T-cell (primary cell): ENCODE measurements around the gene OSBPL6. TPM values are rescaled to one million over a fixed set of nuclear protein-coding genes. Genes with fewer than 3 reads are reported as not detected.

ENCODE experiments used
- ATAC-seq, 4 experiments: fragments of 200-7000 bp in 3 of 4; fragments of 150-1000 bp in 1 of 4; cut with Tn5 transposase; replicated peaks in 1 of 4; 1 replicate in 3 of 4; 2 replicates in 1 of 4; pipeline ENCODE4 v1.10.0; 2021; ENCODE audit warnings: moderate library complexity in 3 of 4, mild to moderate bottlenecking in 2 of 4, moderate number of reproducible peaks in 1 of 4
- CTCF ChIA-PET, 2 donors: fragments of 300-600 bp; sonication (Branson Sonifier 250); formaldehyde crosslinking; loops; one replicate each; lab custom pipeline; 2022; ENCODE audit warnings: antibody characterized with exemption in 2 of 2; lab: Charles Lee
- POLR2A ChIA-PET, 2 donors: fragments of 300-600 bp; sonication (Branson Sonifier 250); formaldehyde crosslinking; loops; one replicate each; lab custom pipeline; 2022; ENCODE audit warnings: antibody characterized with exemption in 2 of 2; lab: Charles Lee
- DNase-seq, 35 experiments: peaks; one replicate each; pipeline versions ENCODE4 v3.0.0 to v3.0.0-alpha.2; 2013 to 2023
- H3K27ac ChIP-seq: one replicate; pipeline ENCODE4 v1.5.1; 2013; ENCODE audit warnings: low read length
- H3K27me3 ChIP-seq, 2 experiments: replicated peaks in 1 of 2; 1 replicate in 1 of 2; 2 replicates in 1 of 2; pipeline versions ENCODE4 v1.6.1 to v1.7.0; 2013; ENCODE audit warnings: low read length in 1 of 2, mixed read lengths in 1 of 2; ENCODE audit not compliant: control insufficient read depth in 2 of 2, insufficient read depth in 2 of 2; ENCODE audit errors: extremely low read depth in 1 of 2
- H3K36me3 ChIP-seq, 2 donors: 1 replicate in 1 of 2; 2 replicates in 1 of 2; pipeline versions ENCODE4 v1.6.1 to v1.7.0; 2013; ENCODE audit warnings: low read length in 1 of 2; ENCODE audit not compliant: control insufficient read depth in 2 of 2, insufficient read depth in 1 of 2; ENCODE audit errors: extremely low read depth in 1 of 2
- H3K4me1 ChIP-seq, 2 experiments: 1 replicate in 1 of 2; 2 replicates in 1 of 2; pipeline versions ENCODE4 v1.6.1 to v1.7.0; 2013; ENCODE audit warnings: low read length in 2 of 2, mixed read lengths in 1 of 2; ENCODE audit not compliant: insufficient read depth in 2 of 2, control insufficient read depth in 1 of 2; ENCODE audit errors: extremely low read depth in 1 of 2
- H3K4me3 ChIP-seq, 2 donors: 1 replicate in 1 of 2; 2 replicates in 1 of 2; pipeline versions ENCODE4 v1.5.1 to v1.7.0; 2013; ENCODE audit warnings: mild to moderate bottlenecking in 2 of 2, low read length in 1 of 2, moderate library complexity in 1 of 2; ENCODE audit not compliant: control insufficient read depth in 1 of 2; ENCODE audit errors: extremely low read depth in 1 of 2
- H3K9me3 ChIP-seq: 2 replicates; pipeline ENCODE4 v1.7.0; 2013
- H3K27ac Mint-ChIP-seq, 2 donors: one replicate each; pipeline ENCODE4 v1.8.0; 2020 to 2021; ENCODE audit warnings: mild to moderate bottlenecking in 2 of 2, mixed read lengths in 2 of 2
- H3K27me3 Mint-ChIP-seq, 2 donors: one replicate each; pipeline ENCODE4 v1.8.0; 2021 to 2022; ENCODE audit warnings: mixed read lengths in 2 of 2
- H3K36me3 Mint-ChIP-seq: one replicate; pipeline ENCODE4 v1.8.0; 2021; ENCODE audit warnings: mixed read lengths
- H3K4me1 Mint-ChIP-seq, 3 donors: one replicate each; pipeline ENCODE4 v1.8.0; 2020 to 2022; ENCODE audit warnings: mixed read lengths in 3 of 3, mild to moderate bottlenecking in 1 of 3
- H3K4me3 Mint-ChIP-seq, 3 donors: one replicate each; pipeline ENCODE4 v1.8.0; 2020 to 2022; ENCODE audit warnings: mild to moderate bottlenecking in 3 of 3, mixed read lengths in 3 of 3, moderate library complexity in 3 of 3
- H3K9me3 Mint-ChIP-seq, 3 donors: one replicate each; pipeline ENCODE4 v1.8.0; 2020 to 2022; ENCODE audit warnings: mixed read lengths in 3 of 3
- WGBS: methylation state at CpG from one replicate; pipeline ENCODE4 v1.1.5; 2013; ENCODE audit warnings: missing lambda C conversion rate; ENCODE audit not compliant: insufficient coverage; 5-methylcytosine and 5-hydroxymethylcytosine counted together
- total RNA-seq, 35 experiments: library from RNA in 6 of 35; stranded (reverse) in 6 of 35; fragments of 120-200 nt in 1 of 35; gene quantifications; one replicate each; pipeline versions ENCODE4 v1.2.1 to v1.2.4 and lab custom pipeline; 2013 to 2026

OSBPL6 gene
- total RNA-seq, 5 donors from 2014 or later (not counting 1 experiment from before 2014, with no cell fraction given) = 0.08 to 0.41 (median 0.26) TPM

DNA sequence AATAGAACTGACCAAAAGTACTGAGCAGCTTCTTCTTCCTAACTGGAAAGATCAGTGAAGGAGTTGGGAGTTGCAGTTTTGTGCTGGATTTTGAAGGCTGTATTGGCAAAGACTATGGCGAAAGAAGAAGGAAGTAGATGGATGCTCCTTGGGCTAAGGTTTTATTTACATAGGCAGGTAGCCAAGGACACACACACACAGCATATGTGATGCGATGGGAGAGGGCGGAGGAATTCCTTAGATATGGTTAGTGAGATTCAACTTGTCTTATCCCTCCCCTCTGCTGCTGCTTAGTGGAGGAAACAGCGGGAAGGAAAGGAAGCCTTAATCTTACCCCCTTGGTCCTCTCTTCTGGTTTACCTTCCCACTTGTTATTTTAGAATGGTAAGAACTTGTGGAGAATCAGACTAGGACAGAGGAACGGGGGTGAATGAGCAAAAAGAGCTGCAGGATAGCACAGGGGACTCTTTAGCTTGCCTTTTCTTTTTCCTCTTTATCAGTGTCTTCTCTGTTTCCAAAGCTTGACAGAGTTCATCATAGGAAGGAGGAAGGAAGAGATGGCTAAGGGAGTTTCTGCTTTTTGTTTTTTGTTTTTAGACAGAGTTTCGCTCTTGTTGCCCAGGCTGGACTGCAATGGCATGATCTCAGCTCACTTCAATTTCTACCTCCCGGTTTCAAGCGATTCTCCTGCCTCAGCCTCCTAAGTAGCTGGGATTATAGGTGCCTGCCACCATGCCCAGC lies 87.9 kb downstream of the OSBPL6 start:
- Mint-ChIP-seq H3K27ac (no peak overlapping the region), H3K4me1 (peaks cover 0 to 2% (median 0%) of the 10 kb centered on the region in 3 donors), H3K27me3 (peaks cover 19 to 22% of the 10 kb centered on the region in 2 donors), H3K4me3 (no peak overlapping the region), H3K36me3 (no peaks in the 10 kb centered on the region), H3K9me3 (no peaks in the 10 kb centered on the region)
- H3K27ac ChIP-seq = no peak overlapping the region
- H3K9me3 ChIP-seq = no peaks in the 10 kb centered on the region
- H3K4me1 ChIP-seq = no peaks in the 10 kb centered on the region
- H3K36me3 ChIP-seq = no peaks in the 10 kb centered on the region
- ChIA-PET CTCF (interaction anchor here in 1 of 2 donors (0.6 kb wide), 1 partner anchor 138 kb away, joined by 5 read pairs; no protein-coding TSS in a partner anchor), POLR2A (interaction anchor here in 1 of 2 donors (0.6 kb wide), 1 partner anchor 502 kb away, joined by 3 read pairs; no protein-coding TSS in a partner anchor)
- H3K27me3 ChIP-seq = peaks cover 0 to 2% of the 10 kb centered on the region in 2 experiments
- ATAC-seq = no peak
- WGBS = 80% methylated on average over 1 of the region's 8 CpGs
- DNase-seq = no peak
- no peak overlapping the region for H3K4me3 ChIP-seq

DNA sequence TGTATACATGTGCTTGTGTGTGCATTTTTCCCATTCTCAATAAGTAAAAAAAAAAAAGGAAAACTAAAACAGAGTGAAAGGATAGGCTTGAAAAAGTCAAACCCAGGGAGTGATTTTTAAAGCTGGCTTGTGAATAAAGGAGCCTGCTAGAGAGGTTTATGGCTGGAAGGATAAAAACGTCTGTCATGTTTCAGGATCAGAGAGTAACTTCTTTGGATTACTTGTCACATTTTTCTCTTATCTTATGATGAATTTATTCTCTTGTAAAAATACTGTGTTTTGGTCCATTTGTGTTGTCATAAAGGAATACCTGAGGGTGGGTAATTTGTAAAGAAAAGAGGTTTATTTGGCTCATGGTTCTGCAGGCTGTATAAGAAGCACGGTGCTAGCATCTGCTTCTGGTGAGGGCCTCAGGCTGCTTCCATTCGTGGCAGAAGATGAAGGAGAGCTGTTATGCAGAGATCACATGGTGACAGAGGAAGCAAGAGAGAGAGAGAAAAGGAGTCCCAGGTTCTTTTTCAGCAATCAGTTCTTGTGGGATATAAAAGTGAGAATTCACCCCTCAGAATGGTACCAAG lies 89.1 kb downstream of the OSBPL6 start:
- Histone ChIP-seq H3K27ac (no peak overlapping the region), H3K4me1 (no peaks in the 10 kb centered on the region), H3K36me3 (no peaks in the 10 kb centered on the region), H3K9me3 (no peaks in the 10 kb centered on the region), H3K4me3 (no peak overlapping the region), H3K27me3 (peaks cover 0 to 2% of the 10 kb centered on the region in 2 experiments)
- ChIA-PET POLR2A (no interaction called here), CTCF (interaction anchor here (0.7 to 1.7 kb wide), 2 partner anchors 38 to 142 kb away, joined by 4 to 5 read pairs; no protein-coding TSS in a partner anchor)
- H3K36me3 Mint-ChIP-seq = no peaks in the 10 kb centered on the region
- H3K27ac Mint-ChIP-seq = no peak overlapping the region
- H3K4me1 Mint-ChIP-seq = peaks cover 0 to 2% (median 0%) of the 10 kb centered on the region in 3 donors
- DNase-seq (no peak), ATAC-seq (no peak)
- no peaks in the 10 kb centered on the region for H3K9me3 Mint-ChIP-seq
- H3K4me3 Mint-ChIP-seq = no peak overlapping the region
- 68% methylated on average over 2 of the region's 3 CpGs for WGBS
- peaks cover 15 to 16% of the 10 kb centered on the region in 2 donors for H3K27me3 Mint-ChIP-seq

DNA sequence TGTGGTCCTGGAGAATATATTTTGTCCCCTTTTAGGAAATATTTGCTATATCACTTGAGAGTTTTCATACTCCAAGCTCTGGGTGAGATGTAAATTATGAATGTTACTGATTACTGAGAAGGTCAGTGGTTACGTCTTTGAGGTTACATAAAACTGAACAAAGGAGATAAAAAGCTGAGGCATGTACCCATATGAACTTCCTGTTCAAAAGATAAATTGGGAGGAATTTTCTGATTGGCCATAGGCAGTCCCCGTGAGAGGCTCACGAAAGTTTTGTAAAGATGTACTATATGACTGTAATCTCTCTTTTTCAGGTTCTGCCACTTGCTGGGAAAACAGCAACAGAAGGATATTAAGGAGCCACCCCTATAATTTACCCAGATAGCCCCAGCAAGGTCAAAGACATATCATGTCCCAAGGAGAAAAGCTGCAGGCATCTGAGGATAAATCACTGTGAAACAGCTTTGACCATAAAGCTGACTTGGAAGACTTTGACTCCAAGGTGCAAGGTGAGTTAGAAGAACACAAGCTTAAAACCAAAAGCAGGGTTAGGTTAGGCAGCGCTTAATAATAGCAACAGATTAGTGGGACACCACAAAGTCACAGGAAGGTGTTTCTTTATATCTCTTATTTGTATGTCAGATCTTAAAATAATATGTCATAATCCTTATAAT lies 90.4 kb downstream of the OSBPL6 start:
- H3K9me3 ChIP-seq = no peaks in the 10 kb centered on the region
- Mint-ChIP-seq H3K4me3 (no peak overlapping the region), H3K36me3 (no peaks in the 10 kb centered on the region), H3K9me3 (no peaks in the 10 kb centered on the region), H3K27me3 (peaks cover 10 to 14% of the 10 kb centered on the region in 2 donors), H3K4me1 (peaks cover 0 to 2% (median 0%) of the 10 kb centered on the region in 3 donors), H3K27ac (no peak overlapping the region)
- DNase-seq = no peak
- no peaks in the 10 kb centered on the region for H3K36me3 ChIP-seq
- ATAC-seq = no peak
- H3K4me3 ChIP-seq = no peak overlapping the region
- 38% methylated on average over 1 of the region's 4 CpGs for WGBS
- H3K4me1 ChIP-seq = no peaks in the 10 kb centered on the region
- H3K27me3 ChIP-seq = no peaks in the 10 kb centered on the region
- H3K27ac ChIP-seq = no peak overlapping the region
- ChIA-PET POLR2A (interaction anchor here in 1 of 2 donors (0.6 kb wide), 1 partner anchor 984 kb away, joined by 3 read pairs; no protein-coding TSS in a partner anchor), CTCF (interaction anchor here (0.5 to 1.7 kb wide), 2 partner anchors 9 to 36 kb away, joined by 4 read pairs; no protein-coding TSS in a partner anchor)

DNA sequence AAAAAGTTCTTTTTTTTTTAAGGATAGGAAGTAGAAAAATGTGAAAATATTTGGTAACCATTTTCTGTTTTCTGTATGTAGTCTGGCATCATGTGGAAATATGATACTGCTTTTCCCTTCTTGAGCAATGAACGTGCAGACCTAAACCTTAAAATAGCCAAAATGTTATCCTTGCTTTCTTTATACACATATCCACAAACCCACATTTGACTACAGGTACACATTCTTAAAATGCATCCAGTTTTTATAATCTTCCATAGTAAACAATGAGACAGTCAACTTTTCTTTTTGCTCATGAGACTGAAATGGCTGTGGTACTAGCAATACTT lies 90.9 kb downstream of the OSBPL6 start:
- Mint-ChIP-seq H3K36me3 (no peaks in the 10 kb centered on the region), H3K27me3 (peaks cover 10 to 14% of the 10 kb centered on the region in 2 donors), H3K4me3 (no peak overlapping the region), H3K27ac (no peak overlapping the region), H3K9me3 (no peaks in the 10 kb centered on the region), H3K4me1 (peaks cover 0 to 2% (median 0%) of the 10 kb centered on the region in 3 donors)
- Histone ChIP-seq H3K36me3 (no peaks in the 10 kb centered on the region), H3K27me3 (no peaks in the 10 kb centered on the region), H3K9me3 (no peaks in the 10 kb centered on the region), H3K4me3 (no peak overlapping the region), H3K27ac (no peak overlapping the region), H3K4me1 (no peaks in the 10 kb centered on the region)
- ChIA-PET POLR2A (no interaction called here), CTCF (no interaction called here)
- no CpG with 5 or more reads among the region's 1 CpG for WGBS
- DNase-seq = no peak
- no peak for ATAC-seq

DNA sequence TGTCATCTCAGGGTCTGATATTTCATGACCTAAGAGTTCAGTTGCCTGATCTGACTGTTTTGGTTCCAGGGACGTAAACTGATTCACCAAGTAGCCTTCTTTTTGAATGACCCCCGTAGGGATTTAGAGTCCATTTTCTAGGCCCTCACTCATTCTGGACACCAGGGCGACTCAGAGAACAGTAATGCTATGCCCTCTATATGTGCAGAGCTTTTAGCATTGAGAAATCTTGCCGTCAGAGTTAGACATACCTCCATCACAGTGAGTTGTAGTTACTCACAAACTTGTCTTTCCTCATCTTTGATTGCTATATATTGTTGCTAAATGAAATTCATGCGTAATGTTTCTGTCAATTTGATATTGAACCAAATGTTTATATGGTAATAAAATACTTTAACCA lies 92.3 kb downstream of the OSBPL6 start:
- H3K27me3 ChIP-seq = no peaks in the 10 kb centered on the region
- ATAC-seq = no peak
- WGBS = no CpG with 5 or more reads among the region's 5 CpGs

DNA sequence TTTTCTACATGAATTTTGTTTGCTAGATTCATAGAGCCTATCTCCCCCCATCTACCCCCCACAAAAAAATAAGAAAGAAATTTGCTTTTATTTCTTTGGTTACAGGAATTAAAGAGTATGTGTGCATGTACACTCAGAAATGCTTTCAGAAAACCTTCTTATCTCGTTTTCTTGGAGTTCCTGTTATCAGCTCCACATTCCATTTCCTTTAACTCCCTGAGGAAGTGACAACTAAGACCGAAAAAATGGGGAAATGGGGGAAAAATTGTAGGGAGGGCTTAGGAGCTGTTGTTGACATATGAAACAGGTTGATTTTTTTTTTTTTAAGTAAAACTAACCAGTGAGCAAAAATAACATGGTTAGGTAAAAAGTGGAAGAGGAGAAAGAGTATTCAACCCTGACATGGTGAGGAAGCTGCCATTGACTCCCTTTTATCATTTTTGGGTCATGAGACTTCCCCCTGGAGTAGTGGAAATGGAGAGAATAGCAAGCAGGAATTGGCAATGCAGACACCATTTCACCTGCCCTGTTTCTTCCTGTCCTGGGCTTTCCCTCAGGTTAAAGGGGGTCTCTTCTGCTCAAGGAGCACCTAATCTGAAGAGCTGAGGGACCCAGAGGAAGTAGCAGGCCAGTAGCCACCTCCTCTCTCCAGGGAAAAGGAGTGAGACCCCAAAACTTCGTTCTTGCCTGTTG lies 93.5 kb downstream of the OSBPL6 start:
- H3K4me3 ChIP-seq = no peak overlapping the region
- CTCF ChIA-PET = no interaction called here
- ATAC-seq (no peak), DNase-seq (no peak)
- no peaks in the 10 kb centered on the region for H3K9me3 Mint-ChIP-seq
- peaks cover 11% of the 10 kb centered on the region in 2 donors for H3K27me3 Mint-ChIP-seq
- WGBS = 56% methylated on average over 1 of the region's 3 CpGs
- H3K4me3 Mint-ChIP-seq = no peak overlapping the region
- no peaks in the 10 kb centered on the region for H3K36me3 ChIP-seq
- no peak overlapping the region for H3K27ac Mint-ChIP-seq
- H3K27me3 ChIP-seq = no peaks in the 10 kb centered on the region
- H3K4me1 Mint-ChIP-seq = peaks cover 0 to 2% (median 0%) of the 10 kb centered on the region in 3 donors
- no peaks in the 10 kb centered on the region for H3K4me1 ChIP-seq
- POLR2A ChIA-PET = interaction anchor here in 1 of 2 donors (0.6 to 0.7 kb wide), 2 partner anchors 17 to 167 kb away, joined by 3 read pairs; no protein-coding TSS in a partner anchor
- H3K36me3 Mint-ChIP-seq = no peaks in the 10 kb centered on the region
- no peaks in the 10 kb centered on the region for H3K9me3 ChIP-seq
- no peak overlapping the region for H3K27ac ChIP-seq

More for the DNA sequence above, 92.3 kb downstream of the OSBPL6 start:
- Mint-ChIP-seq H3K4me1 (peaks cover 0 to 2% (median 0%) of the 10 kb centered on the region in 3 donors), H3K27me3 (peaks cover 10 to 11% of the 10 kb centered on the region in 2 donors), H3K36me3 (no peaks in the 10 kb centered on the region), H3K9me3 (no peaks in the 10 kb centered on the region), H3K27ac (no peak overlapping the region), H3K4me3 (no peak overlapping the region)
- Histone ChIP-seq H3K4me1 (no peaks in the 10 kb centered on the region), H3K9me3 (no peaks in the 10 kb centered on the region), H3K4me3 (no peak overlapping the region), H3K27ac (no peak overlapping the region), H3K36me3 (no peaks in the 10 kb centered on the region)
- ChIA-PET POLR2A (no interaction called here), CTCF (no interaction called here)
- no peak for DNase-seq
